OCI-LY7 (cell line): ENCODE results near the gene ELMO2.

Experiments used
- CTCF ChIP-seq: fragments of 200-600 bp; sonication (generic); conservative IDR thresholded peaks from 2 replicates; pipeline ENCODE4 v1.5.1; 2014; ENCODE audit warnings: mild to moderate bottlenecking, antibody characterized with exemption, low read length, moderate library complexity, mixed read lengths
- EZH2phosphoT487 ChIP-seq: fragments of 200-600 bp; sonication (generic); IDR thresholded peaks from 2 replicates; pipeline ENCODE4 v1.6.1; 2018; ENCODE audit warnings: low read depth, borderline replicate concordance, mild to moderate bottlenecking, mixed run types, antibody characterized with exemption, low read length, moderate library complexity, mixed read lengths

DNA sequence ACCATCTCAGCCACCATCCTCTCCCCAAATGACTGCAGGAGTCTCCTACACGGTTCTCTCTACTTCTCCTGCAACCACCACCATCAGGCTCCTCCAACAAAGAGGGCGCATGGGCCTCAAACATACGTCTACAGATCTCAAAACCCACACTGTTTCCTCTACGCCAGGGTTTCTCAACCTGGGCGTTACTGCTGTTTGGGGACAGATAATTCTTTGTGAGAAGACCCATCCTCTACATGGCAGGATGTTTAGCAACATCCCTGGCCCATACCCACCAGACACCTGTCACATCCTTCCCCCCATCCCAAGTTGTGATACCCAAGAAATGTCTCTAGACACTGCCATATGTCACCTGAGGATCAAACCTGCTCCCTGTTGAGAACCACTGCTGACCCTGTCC, 45.0 kb downstream of the ELMO2 start:
- TF ChIP-seq CTCF (no peak), EZH2phosphoT487 (no peak)
